Measurements from ENCODE around the gene DLX5. TPM values are rescaled to one million over a fixed set of nuclear protein-coding genes. Genes with fewer than 3 reads are reported as not detected.

Gene DLX5
- polyA plus RNA-seq, 1 donor (not counting 4 experiments of a cell fraction or from before 2014, with no cell fraction given) = 0.67 TPM

DNA sequence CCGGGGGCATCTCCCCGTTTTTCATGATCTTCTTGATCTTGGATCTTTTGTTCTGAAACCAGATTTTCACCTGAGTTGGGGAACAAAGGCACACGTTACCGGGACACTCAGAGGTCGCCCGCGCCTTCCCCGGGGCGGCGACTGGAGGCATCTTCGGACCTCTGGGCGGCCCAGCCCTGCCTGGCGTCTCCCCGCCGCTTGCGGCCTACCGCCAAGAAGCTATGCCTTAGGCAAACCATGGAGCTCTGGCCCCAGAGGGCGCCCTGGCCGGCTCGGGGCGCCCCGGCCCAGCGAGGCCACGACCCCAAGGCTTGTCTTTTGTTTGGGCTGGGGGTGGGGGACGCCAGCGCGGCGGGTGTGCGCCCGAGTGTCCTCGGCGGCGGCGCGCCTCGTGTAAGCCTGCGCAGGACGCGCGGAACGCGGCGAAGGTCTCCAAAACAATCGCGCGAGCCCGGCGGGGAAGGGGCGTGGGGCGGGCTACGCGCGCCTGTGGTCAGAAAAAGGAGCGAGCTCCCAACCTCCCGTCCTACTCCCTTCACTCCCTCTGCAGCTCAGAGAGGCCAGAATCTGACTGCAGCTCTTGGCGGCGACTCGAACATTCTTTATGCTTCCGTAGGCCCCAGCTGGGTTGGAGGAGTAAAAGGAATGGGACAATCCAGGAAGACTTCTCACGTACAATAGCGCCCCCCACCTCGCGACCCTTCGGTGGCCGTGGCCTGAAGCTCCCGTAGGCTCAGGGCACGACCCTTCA, 3.5 kb downstream of the DLX5 start:
- dilution Hi-C loops (cut with MboI; ENCODE audit: extremely low pct_ligation_motif_present, low sequenced_read_pairs) = no loop called here
- H2AFZ ChIP-seq (ENCODE audit: control insufficient read depth, low read length) = no peak overlapping the region
- H3K27ac ChIP-seq (ENCODE audit: control insufficient read depth, insufficient read depth, low read length) = no peak overlapping the region
- H4K20me1 ChIP-seq (ENCODE audit: control insufficient read depth, extremely low read depth, insufficient read depth, low read length) = no peaks in the 10 kb centered on the region
- no peak overlapping the region for H3K4me3 ChIP-seq (ENCODE audit: control insufficient read depth in 2 of 3, extremely low read depth in 1 of 3, insufficient read depth in 2 of 3, low read depth in 1 of 3, low read length in 3 of 3)
- no peaks in the 10 kb centered on the region for H3K9me1 ChIP-seq (ENCODE audit: control insufficient read depth, extremely low read depth, insufficient read depth, low read length)
- H3K36me3 ChIP-seq (ENCODE audit: control insufficient read depth in 2 of 2, extremely low read depth in 1 of 2, insufficient read depth in 2 of 2, low read length in 2 of 2) = no peaks in the 10 kb centered on the region
- no peaks in the 10 kb centered on the region for H3K9me3 ChIP-seq (ENCODE audit: control insufficient read depth, low read depth, low read length)
- H3K27me3 ChIP-seq (ENCODE audit: control insufficient read depth, extremely low read depth, insufficient read depth, low read length) = peaks cover 41% of the 10 kb centered on the region
- FAIRE-seq (no peak), DNase-seq (ENCODE audit: low read depth, low spot score) (no peak)
- no peak overlapping the region for H3K9ac ChIP-seq (ENCODE audit: control insufficient read depth, extremely low read depth, insufficient read depth, low read length)
- H3K4me1 ChIP-seq (ENCODE audit: control insufficient read depth, extremely low read depth, insufficient read depth, low read length) = peaks cover 4% of the 10 kb centered on the region
- H3K79me2 ChIP-seq (ENCODE audit: control insufficient read depth, insufficient read depth, low read length) = no peaks in the 10 kb centered on the region
- TF ChIP-seq, protein P1, sequence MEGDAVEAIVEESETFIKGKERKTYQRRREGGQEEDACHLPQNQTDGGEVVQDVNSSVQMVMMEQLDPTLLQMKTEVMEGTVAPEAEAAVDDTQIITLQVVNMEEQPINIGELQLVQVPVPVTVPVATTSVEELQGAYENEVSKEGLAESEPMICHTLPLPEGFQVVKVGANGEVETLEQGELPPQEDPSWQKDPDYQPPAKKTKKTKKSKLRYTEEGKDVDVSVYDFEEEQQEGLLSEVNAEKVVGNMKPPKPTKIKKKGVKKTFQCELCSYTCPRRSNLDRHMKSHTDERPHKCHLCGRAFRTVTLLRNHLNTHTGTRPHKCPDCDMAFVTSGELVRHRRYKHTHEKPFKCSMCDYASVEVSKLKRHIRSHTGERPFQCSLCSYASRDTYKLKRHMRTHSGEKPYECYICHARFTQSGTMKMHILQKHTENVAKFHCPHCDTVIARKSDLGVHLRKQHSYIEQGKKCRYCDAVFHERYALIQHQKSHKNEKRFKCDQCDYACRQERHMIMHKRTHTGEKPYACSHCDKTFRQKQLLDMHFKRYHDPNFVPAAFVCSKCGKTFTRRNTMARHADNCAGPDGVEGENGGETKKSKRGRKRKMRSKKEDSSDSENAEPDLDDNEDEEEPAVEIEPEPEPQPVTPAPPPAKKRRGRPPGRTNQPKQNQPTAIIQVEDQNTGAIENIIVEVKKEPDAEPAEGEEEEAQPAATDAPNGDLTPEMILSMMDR (optimal IDR thresholded peaks at IDR 0.05 in 1 of 3, IDR thresholded peaks at IDR 0.05 in 1 of 3, conservative IDR thresholded peaks at IDR 0.05 in 1 of 3; ENCODE audit: extremely low read depth in 1 of 3, insufficient read depth in 2 of 3, low read length in 3 of 3) = no peak
- TF ChIP-seq EZH2 (IDR thresholded peaks at IDR 0.05; ENCODE audit: low read length) = no peak
- H3K4me2 ChIP-seq (ENCODE audit: control insufficient read depth, extremely low read depth, insufficient read depth, low read depth, low read length) = no peak overlapping the region

DNA sequence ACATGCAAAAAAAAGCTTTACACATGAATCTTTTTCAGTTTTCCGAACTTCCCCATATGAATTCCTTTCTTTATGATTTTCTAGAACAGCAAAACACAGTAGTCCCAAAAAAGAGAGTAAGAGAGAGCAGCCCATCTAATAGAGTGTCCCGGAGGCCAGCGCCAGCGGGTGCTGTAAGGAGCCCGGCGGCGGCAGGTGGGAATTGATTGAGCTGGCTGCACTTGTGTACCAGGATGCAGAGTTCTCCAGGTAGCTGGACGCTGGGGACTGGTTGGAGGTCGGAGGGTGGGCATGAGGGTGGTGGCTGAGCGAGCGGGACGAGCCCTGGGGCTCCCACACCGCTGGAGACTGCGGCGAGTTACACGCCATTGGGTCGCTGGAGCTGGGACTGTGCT, 4.0 kb downstream of the DLX5 start:
- Histone ChIP-seq H4K20me1 (ENCODE audit: control insufficient read depth, extremely low read depth, insufficient read depth, low read length) (no peaks in the 10 kb centered on the region), H3K9ac (ENCODE audit: control insufficient read depth, extremely low read depth, insufficient read depth, low read length) (no peak overlapping the region), H3K4me3 (ENCODE audit: control insufficient read depth in 2 of 3, extremely low read depth in 1 of 3, insufficient read depth in 2 of 3, low read depth in 1 of 3, low read length in 3 of 3) (no peak overlapping the region), H3K4me1 (ENCODE audit: control insufficient read depth, extremely low read depth, insufficient read depth, low read length) (peaks cover 4% of the 10 kb centered on the region), H3K79me2 (ENCODE audit: control insufficient read depth, insufficient read depth, low read length) (no peaks in the 10 kb centered on the region), H3K27ac (ENCODE audit: control insufficient read depth, insufficient read depth, low read length) (no peak overlapping the region), H2AFZ (ENCODE audit: control insufficient read depth, low read length) (no peak overlapping the region), H3K9me1 (ENCODE audit: control insufficient read depth, extremely low read depth, insufficient read depth, low read length) (no peaks in the 10 kb centered on the region), H3K36me3 (ENCODE audit: control insufficient read depth in 2 of 2, extremely low read depth in 1 of 2, insufficient read depth in 2 of 2, low read length in 2 of 2) (no peaks in the 10 kb centered on the region), H3K9me3 (ENCODE audit: control insufficient read depth, low read depth, low read length) (no peaks in the 10 kb centered on the region), H3K4me2 (ENCODE audit: control insufficient read depth, extremely low read depth, insufficient read depth, low read depth, low read length) (no peak overlapping the region), H3K27me3 (ENCODE audit: control insufficient read depth, extremely low read depth, insufficient read depth, low read length) (peaks cover 45% of the 10 kb centered on the region)
- TF ChIP-seq, protein P1 (optimal IDR thresholded peaks at IDR 0.05 in 1 of 3, IDR thresholded peaks at IDR 0.05 in 1 of 3, conservative IDR thresholded peaks at IDR 0.05 in 1 of 3; ENCODE audit: extremely low read depth in 1 of 3, insufficient read depth in 2 of 3, low read length in 3 of 3) = no peak
- TF ChIP-seq EZH2 (IDR thresholded peaks at IDR 0.05; ENCODE audit: low read length) = no peak
- dilution Hi-C loops (cut with MboI; ENCODE audit: extremely low pct_ligation_motif_present, low sequenced_read_pairs) = no loop called here
- FAIRE-seq = no peak
- no peak for DNase-seq (ENCODE audit: low read depth, low spot score)

Measured in keratinocyte (primary cell).